AG04449 (cell line): ENCODE results near the gene DGKD.

Experiments
- CTCF ChIA-PET: fragments of 350-600 bp; formaldehyde crosslinking; extraction: SDS; loops from one replicate; lab custom pipeline; 2021; ENCODE audit warnings: antibody characterized with exemption; lab: Yijun Ruan, JAX
- POLR2A ChIA-PET: fragments of 400-600, 350-600 bp; formaldehyde crosslinking; extraction: SDS; loops from one replicate; lab custom pipeline; 2020; ENCODE audit warnings: antibody characterized with exemption, inconsistent platforms; lab: Yijun Ruan, JAX
- DNase-seq: peaks from one replicate; pipeline ENCODE4 v3.0.0-alpha.2; 2010; ENCODE audit warnings: low read depth, low spot score
- H3K4me3 ChIP-seq: 2 replicates; pipeline ENCODE4 v1.5.1; 2011; ENCODE audit warnings: low read depth, mild to moderate bottlenecking, control low read depth, low read length
- CTCF ChIP-seq: IDR thresholded peaks from one replicate; pipeline ENCODE4 v1.5.1; 2011; ENCODE audit warnings: mild to moderate bottlenecking, moderate library complexity, low read length, control low read depth, inconsistent platforms; ENCODE audit not compliant: insufficient read depth; ENCODE audit errors: missing control alignments

The DGKD gene

DNA sequence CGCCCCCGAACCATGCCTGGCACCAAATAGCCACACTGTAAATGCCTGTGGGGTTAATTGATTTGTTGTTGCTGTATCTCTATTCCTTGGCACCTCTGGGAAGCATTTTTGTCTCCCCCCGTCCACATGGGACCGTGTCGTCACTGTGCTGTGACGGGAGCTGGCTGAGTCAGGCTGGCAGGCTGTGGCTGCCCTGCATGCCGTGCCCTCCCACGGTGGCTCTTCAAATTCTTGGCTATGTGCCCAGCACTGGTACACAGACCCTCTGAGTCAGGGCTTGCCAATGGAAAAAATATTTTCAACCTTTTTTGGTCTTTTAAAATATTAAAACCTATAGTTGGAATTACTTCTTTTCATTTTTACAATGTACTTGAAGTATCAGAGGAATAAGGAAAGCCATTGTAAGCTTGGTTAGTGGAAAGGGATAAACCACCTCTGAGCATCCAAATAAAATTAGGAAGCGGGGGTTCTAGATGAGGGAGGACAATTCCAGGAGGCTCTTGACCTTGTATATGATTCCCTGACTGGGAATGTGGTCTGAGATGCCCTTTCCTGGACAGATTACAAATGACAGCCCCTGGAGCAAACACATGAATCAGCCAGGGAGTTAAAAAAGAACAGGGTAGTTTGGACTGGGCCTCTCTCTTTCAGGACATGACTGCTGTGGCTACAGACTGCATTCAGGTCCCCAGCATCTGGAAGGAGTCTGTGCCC lies 59.4 kb downstream of the DGKD start:
- no peak overlapping the region for H3K4me3 ChIP-seq
- TF ChIP-seq CTCF: no peak
- DNase-seq: no peak
- ChIA-PET POLR2A (no interaction called here), CTCF (interaction anchor here (1.2 to 4.8 kb wide), 2 partner anchors 10 to 32 kb away, joined by 3 to 31 read pairs; no protein-coding TSS in a partner anchor)

- ChIA-PET CTCF (interaction anchor here (0.9 to 4.8 kb wide), 2 partner anchors 11 to 13 kb away, joined by 3 to 31 read pairs; no protein-coding TSS in a partner anchor), POLR2A (no interaction called here)
- no peak overlapping the region for H3K4me3 ChIP-seq
- TF ChIP-seq CTCF: no peak
- DNase-seq: no peak
Observed at GRCh38 chr2:233414273-233414654, 60.0 kb downstream of the DGKD start.

DNA sequence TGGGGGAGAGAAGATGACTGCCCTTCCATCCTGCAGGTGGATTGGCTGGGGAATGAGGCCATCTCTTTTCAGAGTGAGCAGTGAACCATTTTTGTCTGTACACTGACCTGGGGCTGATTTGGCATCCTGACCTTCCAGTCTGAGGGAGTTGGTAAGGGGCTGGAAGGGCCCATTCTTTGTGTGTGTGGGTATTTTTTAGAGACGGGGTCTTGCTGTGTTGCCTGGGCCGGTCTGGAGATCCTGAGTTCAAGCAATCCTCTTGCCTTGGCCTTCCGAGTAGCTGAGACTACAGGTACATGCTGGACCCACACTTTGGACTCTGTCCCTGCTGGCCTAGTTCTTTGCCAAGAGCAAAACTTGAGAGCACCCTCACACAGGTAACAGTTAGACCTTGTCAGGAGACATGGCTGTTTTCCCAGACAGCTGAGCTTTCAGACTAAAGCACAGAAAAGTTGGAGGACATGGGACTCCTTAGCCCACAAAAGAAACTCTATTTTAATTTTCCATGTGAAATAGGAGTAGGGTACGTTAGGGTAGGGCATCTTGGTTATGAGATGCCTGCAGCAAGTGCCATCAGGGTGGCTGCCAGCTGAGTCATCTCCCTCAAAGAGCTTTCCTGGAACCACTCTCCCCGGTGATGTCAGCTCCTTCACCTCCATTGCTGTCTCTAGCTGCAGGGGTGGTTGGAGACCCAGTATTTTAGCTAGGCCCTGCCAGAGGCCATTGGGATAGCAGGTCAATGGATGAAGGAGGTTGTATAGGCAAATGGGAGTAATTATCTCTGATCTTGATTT lies 60.7 kb downstream of the DGKD start:
- ChIA-PET POLR2A (interaction anchor here (0.6 kb wide), 1 partner anchor 154 kb away, joined by 3 read pairs; no protein-coding TSS in a partner anchor), CTCF (interaction anchor here (0.9 to 4.8 kb wide), 4 partner anchors 12 to 61 kb away, joined by 3 to 31 read pairs (median 4); partner anchors contain the start of gene DGKD)
- no peak overlapping the region for H3K4me3 ChIP-seq
- DNase-seq: no peak
- TF ChIP-seq CTCF: no peak

DNA sequence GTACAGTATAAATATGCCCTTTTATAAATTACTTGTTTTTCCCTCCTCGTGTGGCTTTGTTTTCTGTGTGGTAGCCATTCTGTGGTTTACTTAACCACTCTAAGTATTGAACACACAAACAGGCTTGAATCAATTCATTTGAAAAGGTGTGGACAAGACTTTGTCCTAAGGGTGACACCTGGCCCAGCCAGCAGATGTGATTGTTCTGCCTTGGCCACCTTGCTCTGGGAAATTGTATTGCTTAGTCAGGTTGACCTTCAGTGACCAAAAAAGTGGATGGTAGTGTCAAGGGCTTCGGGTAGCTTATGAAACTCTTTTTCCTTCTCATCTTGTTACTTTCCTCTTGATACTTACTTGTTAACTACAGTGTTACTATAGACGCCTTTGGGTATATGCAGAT lies 61.9 kb downstream of the DGKD start:
- POLR2A ChIA-PET: no interaction called here
- CTCF ChIA-PET: interaction anchor here (1.5 to 4.8 kb wide), 2 partner anchors 13 to 27 kb away, joined by 4 to 31 read pairs; no protein-coding TSS in a partner anchor
- no peak for DNase-seq

GRCh38 chr2:233416706-233417105 lies 62.4 kb downstream of the DGKD start:
- TF ChIP-seq CTCF: no peak
- CTCF ChIA-PET: interaction anchor here (1.5 to 4.8 kb wide), 2 partner anchors 13 to 27 kb away, joined by 4 to 31 read pairs; no protein-coding TSS in a partner anchor
- H3K4me3 ChIP-seq: no peak overlapping the region
- DNase-seq: no peak
- POLR2A ChIA-PET: no interaction called here

More for the DNA sequence above, 61.9 kb downstream of the DGKD start:
- no peak for TF ChIP-seq CTCF
- H3K4me3 ChIP-seq: no peak overlapping the region

- no peak for DNase-seq
- no peak overlapping the region for H3K4me3 ChIP-seq
- no peak for TF ChIP-seq CTCF
- POLR2A ChIA-PET: no interaction called here
- CTCF ChIA-PET: interaction anchor here (1.5 to 4.8 kb wide), 2 partner anchors 14 to 26 kb away, joined by 4 to 31 read pairs; no protein-coding TSS in a partner anchor
Observed at GRCh38 chr2:233417282-233417681, 63.0 kb downstream of the DGKD start.
